NCI-H510A treated with DMSO at 0.1 percent for 48 hours (cell line): ENCODE data around the gene ZDHHC24.
"Not testable (repeated sequence)": the region's sequence is repeated elsewhere in the genome, so short reads cannot be mapped to it uniquely, and the experiment has no call there.

ENCODE experiments used
- DNase-seq: peaks from one replicate; lab custom pipeline; 2025; lab: John Stamatoyannopoulos, UW

The ZDHHC24 gene

DNA sequence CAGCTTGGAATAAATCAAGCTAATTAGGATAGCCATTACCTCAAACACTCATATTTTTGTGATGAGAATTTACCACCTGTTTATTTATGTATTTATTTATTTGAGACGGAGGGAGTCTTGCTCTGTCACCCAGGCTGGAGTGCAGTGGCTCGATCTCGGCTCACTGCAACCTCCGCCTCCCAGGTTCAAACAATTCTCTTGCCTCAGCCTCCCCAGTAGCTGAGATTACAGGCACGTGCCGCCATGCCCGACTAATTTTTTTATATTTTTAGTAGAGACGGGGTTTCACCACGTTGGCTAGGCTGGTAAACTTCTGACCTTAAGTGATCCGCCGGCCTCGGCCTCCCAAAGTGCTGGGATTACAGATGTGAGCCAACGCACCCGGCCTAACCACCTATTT, 896 bp downstream of the ZDHHC24 start:
- not testable (repeated sequence) for DNase-seq

GRCh38 chr11:66543263-66544107, 2.4 kb downstream of the ZDHHC24 start:
- DNase-seq, result no peak

GRCh38 chr11:66542362-66542761, 3.5 kb downstream of the ZDHHC24 start:
- DNase-seq, result no peak

GRCh38 chr11:66541892-66542291, 4.0 kb downstream of the ZDHHC24 start:
- no peak for DNase-seq

DNA sequence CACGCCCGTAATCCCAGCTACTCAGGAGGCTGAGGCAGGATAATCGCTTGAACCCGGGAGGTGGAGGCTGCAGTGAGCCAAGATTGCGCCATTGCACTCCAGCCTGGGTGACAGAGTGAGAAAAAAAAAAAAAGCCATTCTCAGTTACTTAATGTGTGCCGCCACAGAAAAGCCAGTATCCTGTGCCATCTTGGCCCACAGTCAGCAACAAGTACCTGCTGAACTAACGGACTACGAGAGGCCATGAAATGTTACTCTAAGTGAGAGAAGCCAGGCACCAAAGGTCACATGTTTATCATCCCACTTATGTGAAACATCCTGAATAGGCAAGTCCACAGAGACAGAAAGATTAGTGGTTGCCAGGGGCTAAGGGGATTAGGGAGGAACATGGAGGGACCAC, 5.2 kb downstream of the ZDHHC24 start:
- DNase-seq, result not testable (repeated sequence)

DNA sequence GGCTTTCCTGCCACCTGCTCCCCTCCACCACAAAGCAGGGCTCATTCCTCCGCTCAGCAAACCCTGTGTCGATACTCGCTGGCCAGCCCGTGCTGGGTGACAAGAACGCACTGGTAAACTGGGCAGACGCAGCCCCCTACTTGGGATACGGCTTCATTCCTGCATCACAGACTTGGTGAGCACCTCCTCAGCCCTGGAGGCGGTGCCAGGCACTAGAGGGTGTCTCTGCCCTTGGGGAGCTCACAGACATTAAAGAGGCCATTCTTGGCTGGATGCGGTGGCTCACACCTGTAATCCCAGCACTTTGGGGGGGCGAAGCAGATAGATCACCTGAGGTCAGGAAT, 6.0 kb downstream of the ZDHHC24 start:
- no peak for DNase-seq

DNA sequence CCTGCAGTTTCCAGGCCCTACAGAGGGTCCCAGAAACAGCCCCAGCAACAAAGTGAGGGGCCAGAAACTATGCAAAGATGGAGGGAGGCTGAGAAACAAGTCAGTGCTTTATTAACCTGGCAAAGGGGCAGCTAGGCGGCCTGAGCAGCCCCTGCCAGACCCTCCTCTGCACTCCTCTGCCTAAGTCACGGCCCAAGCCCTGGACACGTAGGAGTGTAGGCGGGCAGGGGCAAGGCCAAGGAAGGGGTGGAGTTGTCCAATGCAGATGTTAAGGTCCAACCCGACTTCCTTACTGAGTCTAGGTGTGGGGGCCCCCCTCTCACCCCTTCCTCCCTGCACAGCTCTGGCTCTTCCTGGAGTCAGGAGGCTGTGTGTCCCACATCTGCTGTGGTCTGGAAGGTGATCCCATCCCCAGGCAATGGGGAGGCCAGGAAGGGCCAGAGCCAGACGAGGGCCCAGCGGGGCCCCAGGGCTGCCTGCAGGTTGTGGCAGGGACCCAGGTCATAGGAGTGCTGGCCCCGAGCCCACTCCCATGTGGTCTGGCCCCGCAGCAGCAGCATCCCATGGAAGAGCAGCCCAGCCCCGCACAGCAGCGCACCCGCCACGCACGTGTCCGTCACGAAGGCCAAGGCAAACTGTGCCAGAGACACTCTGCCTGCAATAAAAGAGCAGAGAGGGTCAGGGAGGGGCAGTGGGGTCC, 6.5 kb downstream of the ZDHHC24 start:
- DNase-seq, result no peak

DNA sequence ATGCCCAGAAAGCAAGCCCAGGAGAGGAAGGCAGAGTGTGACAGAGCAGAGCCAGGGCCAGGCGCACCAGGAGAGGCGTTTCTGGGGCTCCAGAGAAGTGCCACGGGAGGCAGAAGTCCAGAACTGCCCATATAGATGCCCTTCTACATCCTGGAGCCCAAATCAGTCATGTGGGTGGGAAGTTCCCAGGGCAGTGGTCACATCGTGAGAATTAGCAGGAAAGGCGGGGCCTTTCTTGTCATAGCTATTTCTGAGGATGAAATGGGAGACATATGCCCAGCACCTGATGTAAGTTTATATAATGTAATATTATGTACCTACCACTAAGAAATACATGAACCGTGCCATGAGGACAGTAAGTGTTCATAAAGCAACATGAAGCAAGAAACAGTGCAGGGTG, 13.1 kb downstream of the ZDHHC24 start:
- no peak for DNase-seq

DNA sequence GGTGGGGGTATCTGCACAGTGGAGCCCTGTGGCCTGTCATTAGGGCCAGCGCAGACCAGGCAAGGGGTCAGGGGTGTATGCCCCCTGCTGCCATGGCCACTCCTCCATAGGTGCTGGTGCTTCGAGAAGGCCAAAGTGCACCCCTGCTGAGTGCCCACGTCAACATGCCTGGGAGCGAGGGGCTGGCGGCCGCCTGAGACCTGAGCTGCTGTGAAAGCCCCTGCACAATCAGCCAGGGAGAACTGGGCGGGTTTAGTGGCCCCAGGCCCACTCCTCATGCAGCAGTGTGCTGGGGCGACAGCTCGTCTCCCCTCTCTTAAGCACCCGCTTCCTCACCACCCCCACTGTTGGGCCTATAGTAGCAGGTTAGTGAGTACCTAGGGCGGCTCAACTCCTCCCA, 14.0 kb downstream of the ZDHHC24 start:
- no peak for DNase-seq

DNA sequence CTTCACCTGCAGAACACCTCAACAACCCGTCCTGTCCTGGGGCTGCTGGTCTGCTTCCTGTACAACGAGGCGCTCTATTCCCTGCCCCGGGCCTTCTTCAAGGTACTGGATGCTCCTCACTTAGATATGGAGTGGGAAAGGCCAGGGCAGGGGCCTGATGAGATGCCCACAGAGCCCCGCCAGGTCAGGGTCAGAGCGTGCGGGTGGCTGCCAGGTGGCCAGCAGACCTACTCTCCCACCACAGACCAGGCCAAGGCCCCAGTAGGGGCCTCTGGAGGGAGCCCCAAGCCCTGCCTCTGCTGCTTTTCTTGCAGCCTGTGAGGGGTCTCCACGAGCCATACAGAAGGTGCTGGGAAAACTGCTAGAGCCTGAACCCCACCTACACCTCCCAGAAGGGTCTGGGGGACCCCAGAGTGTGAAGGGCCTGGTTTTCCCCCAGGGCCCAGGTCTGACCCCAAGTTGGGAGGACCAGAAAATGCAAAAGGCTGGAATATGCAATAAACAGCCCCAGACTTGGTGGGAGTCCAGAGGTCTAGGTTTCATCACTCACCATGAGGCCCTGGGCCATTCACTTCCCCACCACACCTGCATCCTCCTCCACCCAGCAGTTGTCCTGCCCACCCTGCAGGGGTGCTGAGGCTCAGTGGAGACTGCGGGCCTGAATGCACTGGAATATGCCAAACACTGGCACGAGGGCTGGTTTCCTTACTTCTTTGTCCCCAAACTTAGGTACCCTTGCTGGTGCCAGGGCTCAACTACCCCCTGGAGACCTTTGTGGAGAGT, 14.7 kb downstream of the ZDHHC24 start:
- no peak for DNase-seq

- no peak for DNase-seq
These were observed 16.2 kb downstream of the ZDHHC24 start for GRCh38 chr11:66529655-66530054.

- DNase-seq, result no peak
These were observed 16.8 kb downstream of the ZDHHC24 start for GRCh38 chr11:66529069-66529468.

DNA sequence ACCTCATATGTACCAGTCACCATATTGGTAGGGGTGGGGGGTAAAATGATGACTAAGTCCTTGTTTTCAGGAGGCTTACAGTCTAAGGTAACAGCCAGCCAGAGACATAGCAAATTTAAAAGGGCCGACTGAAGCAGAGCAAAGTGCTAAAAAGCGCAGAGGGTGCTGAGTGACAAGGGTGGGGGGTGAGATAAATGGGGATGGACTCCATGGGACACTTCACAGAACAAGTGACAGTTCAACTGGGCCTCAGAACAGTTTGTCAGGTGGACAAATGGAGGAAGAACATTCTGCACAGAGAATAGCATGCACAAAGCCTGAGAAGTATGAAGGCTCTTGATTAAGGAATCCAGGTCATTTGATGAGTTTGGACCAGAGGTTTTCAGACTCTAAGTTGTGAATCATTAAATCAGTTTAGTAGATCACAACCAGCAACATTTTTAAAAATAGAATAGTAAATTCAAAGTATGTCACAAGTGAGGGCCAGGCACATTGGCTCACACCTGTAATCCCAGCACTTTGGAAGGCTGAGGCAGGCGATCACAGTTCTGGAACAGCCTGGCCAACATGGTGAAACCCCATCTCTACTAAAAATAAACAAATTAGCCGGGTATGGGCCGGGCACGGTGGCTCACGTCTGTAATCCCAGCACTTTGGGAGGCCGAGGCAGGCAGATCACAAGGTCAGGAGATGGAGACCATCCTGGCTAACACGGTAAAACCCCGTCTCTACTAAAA, 21.4 kb downstream of the ZDHHC24 start:
- no peak for DNase-seq

DNA sequence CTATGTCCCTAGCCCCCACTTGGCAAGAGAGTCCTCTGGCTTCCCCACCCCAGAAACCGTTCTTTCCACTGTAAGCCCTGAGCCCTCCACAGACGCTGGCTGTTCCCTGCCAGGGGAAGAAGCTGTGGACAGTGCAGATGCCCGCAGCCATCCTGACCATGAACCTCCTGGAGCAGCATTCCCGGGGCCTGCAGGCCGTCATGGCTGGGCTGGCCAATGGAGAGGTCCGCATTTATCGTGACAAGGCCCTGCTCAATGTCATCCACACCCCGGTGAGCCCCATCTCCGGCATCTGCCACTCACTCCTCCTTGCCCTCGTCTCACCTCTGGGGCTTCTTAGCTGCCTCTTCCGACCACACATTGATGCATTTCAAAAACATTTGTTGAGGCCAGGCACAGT, 22.2 kb downstream of the ZDHHC24 start:
- DNase-seq, result no peak

DNA sequence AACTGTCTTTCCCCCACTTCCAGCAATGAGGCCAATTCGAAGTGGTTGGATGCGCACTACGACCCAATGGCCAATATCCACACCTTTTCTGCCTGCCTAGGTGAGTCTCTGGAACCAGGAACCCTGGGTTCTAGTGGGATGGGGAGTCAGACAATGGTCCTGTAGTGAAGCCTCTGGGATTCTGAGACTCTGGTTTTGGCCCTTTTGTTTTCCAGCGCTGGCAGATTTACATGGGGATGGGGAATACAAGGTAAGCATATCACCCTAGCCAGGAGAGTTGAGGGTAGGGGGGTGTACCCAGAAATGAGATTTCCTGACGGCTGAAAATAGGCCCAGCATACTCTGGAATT, 34.9 kb downstream of the ZDHHC24 start:
- DNase-seq, result no peak

- DNase-seq, result peak; percentile 57
These were observed 35.4 kb downstream of the ZDHHC24 start, which contains the start of gene BBS1 for GRCh38 chr11:66510271-66510989. Gene BBS1, plus strand, starts transcription at chr11:66510635. Its CDS starts 25 bp downstream, at chr11:66510660.

- no peak for DNase-seq
These were observed 36.7 kb downstream of the ZDHHC24 start for GRCh38 chr11:66509131-66509561.

DNA sequence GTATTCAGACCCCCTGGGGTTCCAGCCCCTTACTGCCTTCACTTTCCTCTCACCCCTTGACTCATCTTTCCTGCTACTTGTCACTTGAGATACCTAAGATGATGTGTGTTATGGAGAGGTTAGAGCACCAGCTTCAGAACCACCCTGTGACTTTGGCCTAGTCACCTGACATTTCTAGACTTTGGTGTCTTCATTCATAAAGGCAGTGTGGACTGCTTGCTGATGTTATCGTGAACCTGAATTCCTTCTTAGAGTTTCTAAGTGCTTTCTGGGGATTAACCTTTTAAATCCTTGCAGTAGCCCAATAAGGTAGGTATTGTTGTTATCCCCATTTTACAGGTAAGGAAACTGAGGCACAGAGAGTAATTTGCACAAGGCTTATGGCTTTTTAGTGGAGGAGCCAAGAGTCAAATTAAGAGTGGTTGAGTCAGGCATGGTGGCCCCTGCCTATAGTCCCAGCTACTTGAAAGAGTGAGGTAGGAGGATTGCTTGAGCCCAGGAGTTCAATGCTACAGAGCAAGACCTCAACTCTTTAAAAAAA, 40.5 kb downstream of the ZDHHC24 start:
- no peak for DNase-seq

GRCh38 chr11:66498506-66498905, 47.3 kb downstream of the ZDHHC24 start:
- no peak for DNase-seq

DNA sequence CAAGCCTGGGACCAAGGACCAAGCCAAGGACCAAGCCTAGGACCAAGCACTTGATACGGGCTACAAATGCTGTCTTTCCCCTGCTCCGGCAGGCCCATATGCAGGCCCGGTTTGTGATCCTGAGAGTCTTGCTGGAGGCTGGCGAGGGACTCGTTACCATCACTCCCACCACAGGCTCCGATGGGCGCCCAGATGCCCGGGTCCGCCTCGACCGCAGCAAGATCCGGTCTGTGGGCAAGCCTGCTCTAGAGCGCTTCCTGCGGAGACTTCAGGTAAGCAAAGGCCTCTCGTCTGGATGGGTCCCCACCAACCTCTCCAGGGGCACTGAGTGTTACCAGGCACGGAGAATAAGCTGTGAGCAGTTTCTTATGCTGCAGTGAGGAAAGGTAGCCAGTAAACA, 48.6 kb downstream of the ZDHHC24 start:
- DNase-seq, result no peak

DNA sequence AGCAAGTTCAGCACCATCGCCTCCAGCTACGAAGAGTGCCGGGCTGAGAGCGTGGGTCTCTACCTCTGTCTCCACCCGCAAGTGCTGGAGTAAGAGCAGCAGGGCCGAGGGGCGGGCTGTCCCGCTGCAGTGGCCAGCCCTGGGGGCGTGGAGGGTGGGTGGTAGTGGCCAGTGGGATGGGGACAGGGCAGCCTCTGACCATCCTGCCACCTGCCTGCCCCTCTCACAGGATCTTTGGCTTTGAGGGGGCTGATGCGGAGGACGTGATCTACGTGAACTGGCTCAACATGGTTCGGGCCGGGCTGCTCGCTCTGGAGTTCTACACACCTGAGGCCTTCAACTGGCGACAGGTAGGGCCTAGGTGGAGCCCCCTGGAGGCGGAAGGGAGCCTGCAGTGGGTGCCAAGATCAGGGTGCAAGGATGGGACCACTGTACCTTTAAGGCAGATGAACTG, 50.4 kb downstream of the ZDHHC24 start:
- DNase-seq, result no peak
